Measurements from ENCODE around the gene TP73.

The TP73 gene

DNA sequence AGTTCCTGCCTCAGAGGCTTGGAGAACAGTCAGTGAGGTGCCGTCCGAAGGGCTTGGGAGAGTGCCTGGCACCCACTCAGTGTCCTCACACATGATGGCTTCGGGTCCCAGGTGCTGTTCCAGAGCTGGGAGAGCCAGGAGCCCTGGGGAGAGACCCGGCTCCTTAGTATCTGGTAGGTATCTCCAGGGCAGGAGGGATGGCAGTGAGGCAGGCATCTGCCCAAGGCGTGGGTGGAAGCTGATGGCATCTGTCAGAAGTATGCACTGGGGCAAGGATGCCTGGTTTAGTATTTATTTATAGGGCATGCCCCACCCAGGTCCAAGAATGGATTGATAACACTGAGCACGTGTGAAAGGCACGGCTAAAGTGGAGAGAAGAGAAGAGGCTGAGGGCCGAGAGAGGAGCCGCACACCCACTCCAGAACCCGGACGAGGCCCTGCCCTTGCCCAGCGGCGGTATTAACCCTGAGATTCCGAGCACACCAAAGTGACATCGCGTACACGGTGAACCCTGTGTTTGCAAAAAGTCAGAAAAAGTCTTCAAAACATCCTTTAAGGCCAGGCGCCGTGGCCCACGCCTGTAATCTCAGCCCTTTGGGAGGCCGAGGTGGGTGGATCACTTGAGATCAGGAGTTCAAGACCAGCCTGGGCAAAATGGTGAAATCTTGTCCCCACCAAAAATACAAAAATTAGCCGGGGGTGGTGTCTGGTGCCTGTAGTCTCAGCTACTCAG, 2.4 kb downstream of the TP73 start:
- DNase-seq = no peak

DNA sequence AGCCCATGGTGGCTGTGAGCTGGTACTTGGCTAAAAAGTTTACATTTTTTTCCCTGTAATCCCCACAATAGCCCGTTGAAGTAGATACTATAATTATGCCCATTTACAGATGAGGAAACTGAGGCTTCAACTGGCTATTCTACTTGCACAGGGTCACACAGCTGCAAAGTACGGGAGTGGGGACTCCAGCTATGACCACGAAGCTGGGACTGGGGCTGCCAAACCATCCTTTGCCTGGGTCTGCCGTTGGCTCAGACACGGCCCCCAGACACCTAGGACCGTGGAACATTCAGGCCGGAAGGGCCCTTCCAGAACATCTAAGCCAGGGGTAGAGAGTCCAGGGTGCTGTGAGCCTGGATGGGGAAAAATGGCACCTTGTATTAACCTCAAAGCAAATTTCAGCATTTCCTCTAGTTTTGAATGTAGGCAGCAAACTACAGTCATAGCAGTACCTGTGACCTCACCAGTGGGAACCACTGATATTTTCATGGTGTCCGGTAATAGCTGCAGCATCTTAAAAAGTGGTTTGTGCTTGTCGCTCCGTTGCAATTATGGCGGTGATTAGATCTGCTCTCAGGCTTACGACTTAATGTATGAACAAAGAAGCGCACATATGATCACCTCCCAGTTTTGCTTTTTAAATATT, 4.3 kb downstream of the TP73 start:
- no peak for DNase-seq

DNA sequence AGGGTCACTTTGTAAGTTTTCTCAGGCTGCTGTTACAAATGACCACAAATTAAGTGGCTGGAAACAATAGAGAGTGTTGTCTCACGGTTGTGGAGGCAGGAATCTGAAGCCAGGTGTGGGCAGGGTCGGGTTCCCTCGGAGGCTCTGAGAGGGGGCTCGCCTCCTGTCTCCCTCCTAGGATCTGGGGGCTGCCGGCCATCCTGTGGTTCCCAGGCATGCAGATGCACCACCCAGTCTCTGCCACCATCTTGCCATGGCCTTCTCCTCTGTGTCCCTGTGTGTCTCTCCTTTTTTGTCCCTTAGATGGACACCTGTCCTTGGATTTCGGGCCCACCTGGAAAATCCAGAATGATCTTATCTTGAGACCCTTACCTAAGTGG, 4.8 kb downstream of the TP73 start:
- no peak for DNase-seq

DNA sequence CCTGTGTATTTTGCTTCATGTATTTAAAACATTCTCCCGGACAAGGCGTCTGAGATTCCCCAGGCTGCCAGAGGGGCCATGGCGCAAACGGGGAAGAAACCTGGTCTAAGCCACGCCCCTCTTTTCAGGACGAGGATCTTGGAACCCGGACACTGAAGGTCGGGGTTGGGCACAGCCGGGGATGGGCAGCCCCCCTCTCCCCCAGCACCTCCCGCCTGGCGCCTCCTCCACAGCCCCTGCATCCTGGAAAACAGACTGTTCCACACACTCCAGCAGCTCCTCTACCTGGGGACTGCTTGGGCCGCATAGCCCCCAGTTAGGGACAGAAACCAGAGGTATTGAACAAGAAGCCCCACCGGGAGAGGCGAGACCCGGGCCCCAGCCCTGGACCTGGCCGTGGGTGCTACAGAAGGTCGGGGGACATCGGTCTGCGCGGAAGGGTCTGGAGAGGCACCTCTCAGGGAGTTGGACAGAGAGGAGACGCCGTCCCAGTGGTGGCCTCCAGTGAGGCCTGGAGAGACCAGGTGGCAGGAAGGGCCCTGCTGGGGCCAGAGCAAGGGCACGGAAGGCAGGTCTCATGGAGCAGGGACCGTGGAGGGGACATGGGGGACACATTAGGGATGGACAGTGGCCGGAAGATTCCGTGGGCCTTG, 5.4 kb downstream of the TP73 start:
- no peak for DNase-seq

DNA sequence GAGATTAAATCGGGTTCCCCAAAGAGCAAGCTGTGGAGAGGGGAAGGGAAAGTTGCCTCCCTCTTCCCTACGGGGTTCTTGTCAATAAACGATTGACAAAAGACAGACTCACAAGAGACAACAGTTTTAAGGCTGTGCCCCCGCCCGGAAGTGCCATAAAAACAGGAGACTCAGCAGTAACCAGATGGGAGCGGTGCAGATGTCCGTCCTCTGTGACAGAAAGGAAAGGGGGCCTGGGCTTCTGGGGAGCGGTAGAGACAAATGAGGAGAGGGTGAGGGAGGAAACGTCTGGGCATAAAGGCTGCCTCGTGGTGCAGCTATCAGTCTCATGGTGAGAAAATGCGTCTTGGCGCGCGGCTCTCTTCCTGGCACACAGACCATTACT, 5.9 kb downstream of the TP73 start:
- no peak for DNase-seq

DNA sequence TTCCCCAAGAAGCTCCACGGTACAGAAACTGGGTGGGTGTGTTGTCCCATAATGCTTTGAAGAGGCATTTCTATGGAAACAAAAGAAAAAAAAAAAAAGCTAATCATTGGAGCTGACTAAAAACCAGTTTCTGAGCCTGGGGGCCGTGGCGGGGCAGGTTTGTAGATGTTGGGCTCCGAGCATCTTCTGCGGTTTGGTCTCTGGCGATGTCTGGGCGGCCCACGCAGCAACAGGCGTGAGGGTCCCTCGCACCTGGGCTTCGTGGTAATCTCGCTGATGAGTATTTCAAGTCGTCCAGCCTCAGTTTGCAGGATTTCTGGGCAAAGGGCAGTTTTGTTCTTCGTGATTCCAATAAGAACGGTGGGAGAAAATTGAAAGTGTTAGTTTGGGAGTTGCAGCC, 6.8 kb downstream of the TP73 start:
- DNase-seq = no peak

DNA sequence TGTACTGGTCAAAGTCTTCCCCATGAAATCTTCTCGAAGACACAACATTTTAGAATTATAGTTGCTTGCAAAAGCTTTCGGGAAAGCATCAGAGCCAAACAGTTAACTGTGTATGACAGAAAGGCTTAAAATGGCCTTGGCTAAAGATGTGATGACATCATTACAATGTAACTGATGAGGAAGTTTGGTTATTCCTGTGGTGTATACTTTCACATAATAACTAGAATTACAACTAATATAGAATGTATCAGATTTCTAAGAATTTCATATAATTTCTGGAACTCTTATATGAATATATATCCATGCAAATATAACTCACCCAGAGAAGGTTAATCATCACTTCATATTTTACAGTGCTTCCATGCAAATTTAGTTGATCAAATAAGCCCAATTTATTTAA, 8.4 kb downstream of the TP73 start:
- DNase-seq = no peak

DNA sequence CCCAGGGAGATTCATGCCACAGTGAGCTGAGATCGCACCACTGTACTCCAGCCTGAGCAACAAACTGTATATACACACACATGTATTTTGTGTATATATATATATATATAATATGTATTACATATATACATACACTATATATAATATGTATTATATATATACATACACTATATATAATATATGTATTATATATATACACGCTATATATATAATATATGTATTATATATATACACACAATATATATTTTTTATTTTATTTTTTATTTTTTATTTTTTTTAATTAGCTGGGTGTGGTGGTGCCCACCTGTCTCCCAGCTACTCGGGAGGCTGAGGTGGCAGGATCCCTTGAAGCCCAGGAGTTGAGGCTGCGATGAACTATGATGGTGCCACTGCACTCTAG, 9.3 kb downstream of the TP73 start:
- no peak for DNase-seq

DNA sequence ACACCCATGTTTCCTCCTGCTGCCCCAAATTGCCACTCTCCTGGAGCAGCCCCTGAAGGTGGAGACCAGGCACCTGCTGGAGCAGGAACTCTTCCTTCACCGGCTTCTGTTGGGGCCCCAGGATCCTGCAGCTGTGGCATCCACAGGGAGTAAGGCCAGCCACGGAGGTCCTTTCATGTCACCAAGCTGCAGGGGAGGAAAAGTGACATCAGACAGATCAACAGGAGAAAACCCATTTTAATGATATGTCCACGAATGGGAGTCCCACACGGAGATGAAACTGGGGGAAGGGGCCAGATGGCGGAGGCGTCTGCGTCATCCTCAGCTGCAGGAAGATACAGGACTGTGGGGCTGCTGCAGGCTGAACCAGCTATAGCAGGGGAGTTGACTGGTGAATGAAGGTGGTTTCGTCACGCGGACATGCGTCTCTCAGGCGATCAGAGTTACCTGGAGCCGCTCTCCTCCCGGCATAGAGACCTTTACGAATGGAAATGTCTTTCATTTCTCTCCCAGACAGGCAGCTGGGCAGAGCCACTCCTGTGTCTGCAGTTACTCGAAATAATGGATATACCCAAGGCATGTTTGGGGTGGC, 9.9 kb downstream of the TP73 start:
- no peak for DNase-seq

DNA sequence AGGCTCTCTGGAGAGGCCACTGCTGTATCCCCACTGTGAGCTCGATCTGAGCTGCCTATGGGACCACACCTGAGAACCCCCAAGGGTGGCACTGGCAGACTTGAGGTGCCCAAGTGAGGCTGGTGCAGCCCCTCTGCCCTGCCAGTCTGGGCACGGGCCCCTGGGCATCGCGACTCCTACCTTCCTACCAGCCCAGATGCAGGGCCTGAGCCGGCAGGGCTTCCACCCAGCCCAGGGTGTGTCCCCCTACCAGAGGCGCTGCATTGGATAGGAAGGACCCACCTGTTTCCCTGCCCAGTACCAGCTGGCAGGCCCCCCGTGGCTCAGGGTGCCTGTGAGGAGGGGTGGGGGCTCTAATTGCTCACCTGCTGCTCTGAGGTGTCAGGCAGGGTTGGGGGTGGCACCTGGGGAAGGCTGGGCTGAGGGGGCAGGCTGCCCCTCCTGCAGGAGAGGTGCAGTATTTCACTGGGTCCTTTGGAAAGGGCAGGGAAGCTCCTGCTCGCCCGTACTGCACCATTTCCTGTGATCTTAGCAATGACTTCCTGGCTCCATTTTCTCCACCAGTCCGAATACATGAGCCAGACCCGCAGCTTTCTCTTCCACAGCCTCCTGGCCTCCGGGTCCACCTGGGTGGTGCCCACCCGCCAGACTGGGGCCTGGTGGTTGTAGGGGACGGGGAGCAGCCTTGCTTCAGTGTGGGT, 11.8 kb downstream of the TP73 start:
- no peak for DNase-seq

DNA sequence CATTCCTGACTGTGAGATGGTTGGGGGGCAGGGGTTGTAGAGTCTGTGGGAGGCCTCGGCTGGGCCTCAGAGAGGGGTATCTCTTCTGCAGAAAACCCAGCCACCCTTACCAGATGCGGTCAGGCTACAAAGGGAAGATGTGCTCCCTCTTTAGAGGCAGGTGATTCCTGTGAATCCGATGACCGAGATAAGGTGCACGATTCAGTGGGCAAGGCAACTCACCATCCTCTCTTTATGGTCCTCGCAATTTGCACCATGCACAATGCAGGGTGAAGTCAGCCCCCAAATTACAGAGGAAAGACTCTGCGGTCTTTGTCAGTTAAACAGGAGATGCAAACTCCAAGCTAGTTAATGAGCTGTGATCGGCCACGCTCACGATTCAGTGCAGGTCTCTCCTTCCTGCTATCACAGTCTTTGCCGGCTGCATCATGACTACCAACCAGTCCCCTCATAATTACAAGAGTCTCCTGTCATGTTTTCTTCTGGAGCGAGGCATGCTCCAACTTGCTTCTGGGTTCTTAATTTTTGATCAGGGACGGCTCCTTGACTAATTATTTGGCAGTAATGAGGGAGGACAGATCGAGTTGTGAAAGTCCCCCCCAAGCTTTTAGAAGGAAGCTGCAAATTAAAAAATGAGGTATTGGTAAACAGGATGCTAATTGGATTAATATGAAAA, 12.5 kb downstream of the TP73 start:
- DNase-seq = no peak

DNA sequence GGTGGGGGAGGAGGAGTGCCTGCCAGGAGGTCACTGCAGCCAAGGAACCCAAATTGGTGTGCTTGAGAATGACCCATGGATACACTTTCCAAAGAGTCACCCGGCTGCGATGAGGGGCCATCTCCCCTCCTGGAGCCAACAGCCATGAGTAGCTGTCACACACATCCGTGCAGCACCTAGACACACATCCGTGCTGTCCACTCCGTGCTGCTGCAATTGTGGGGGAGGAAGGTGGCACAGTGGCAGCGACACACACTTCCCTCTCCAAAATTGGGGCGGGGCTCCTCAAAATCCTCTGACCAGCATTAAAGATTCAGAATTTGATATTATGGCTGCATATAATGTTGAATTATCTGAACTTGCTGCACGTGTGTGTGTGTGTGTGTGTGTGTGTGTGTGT, 15.8 kb downstream of the TP73 start:
- no peak for DNase-seq

DNA sequence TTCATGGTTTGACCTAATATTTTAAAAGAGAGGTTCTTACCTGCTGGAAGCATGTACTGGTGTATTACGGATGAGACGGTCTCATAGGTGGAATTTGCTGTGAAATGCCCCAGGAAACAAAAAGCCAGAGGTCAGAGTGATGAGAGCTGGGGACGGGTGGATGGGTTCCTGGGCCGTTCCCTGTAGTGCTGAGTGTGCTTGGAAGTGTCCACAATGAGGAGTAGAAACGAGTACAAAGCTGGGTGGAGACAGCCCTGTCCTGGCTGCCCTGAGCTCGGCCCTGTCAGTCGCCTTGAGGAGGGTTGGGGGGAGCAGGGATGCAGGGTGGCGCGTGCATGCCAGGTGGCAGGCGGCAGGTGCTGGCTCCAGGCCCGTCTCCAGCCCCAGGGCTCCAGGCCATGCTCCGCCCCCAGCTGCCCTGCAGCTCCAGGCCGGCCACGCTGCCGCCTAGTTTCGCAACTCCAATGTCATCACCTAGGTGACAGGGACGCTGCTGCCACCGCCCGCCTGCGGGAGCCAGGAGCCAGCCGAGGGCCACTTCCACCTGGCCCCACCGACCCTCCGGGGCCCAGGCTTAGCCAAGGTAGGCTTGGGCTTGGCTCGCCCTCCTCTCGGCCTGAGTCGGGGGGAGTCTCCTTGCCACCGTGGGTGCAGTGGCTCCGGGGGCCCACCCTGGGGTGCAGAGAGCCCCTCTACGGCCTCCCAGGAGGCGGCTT, 16.4 kb downstream of the TP73 start:
- no peak for DNase-seq

DNA sequence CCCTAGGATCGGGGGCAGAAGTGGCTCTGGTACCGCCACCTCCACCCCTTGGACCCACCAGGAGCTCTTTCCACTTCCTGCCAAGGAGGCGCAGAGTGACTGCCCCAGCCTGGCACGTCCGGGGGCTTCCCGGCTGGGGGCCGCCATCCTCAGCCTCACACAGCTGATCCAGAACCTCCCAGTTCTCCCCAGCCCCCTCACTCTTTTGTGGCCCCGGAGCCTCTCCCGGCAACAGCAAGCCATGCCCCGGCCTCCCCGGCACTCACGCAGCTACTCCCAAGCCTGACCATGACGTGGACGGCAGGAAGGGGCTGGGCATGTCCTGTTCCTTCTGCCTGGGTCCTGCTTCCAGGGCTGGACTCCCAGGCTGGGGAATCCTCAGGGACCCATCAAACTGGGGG, 17.1 kb downstream of the TP73 start:
- DNase-seq = no peak

DNA sequence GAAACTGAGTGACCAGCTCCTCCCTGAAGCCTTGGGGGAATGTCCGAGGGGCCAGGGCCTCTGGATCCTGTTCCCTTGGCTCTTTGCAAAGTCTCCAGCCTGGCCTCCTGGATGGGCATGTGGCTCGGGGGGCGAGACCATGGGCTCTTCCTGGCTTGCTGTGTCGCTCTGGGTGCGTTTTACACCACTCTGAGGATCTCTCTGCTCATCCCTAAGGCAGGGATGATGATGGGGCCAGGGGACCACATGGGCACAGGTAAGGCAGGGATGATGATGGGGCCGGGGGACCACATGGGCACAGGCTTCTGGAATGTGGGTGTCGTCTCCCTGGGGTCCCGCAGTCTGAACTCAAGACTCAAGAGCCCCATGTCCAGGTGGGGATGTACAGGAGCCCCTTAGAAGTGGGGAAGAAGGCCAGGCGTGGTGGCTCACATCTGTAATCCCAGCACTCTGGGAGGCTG, 17.7 kb downstream of the TP73 start:
- no peak for DNase-seq

DNA sequence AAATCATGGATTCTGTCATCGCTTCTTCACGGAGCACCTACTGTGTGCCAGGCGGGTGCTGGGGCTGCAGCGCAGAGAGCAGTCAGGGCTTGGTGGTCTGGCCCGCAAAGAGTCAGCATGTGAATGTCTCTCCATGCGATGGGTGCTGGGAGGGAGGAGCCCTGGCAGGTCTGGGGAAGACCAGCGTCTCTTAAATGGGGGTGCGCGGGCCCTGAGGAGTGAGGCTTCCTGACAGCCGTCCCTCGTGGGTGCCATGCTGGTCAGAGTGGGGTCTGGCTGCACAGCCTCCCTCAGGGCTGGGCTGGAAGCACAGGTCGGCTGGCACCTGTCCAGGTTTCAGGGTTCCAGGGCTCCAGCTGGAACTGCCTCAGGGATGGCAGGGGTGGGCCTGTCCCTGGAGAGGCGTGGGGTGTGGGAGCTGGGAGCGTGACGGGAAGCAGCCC, 18.5 kb downstream of the TP73 start:
- DNase-seq = no peak

DNA sequence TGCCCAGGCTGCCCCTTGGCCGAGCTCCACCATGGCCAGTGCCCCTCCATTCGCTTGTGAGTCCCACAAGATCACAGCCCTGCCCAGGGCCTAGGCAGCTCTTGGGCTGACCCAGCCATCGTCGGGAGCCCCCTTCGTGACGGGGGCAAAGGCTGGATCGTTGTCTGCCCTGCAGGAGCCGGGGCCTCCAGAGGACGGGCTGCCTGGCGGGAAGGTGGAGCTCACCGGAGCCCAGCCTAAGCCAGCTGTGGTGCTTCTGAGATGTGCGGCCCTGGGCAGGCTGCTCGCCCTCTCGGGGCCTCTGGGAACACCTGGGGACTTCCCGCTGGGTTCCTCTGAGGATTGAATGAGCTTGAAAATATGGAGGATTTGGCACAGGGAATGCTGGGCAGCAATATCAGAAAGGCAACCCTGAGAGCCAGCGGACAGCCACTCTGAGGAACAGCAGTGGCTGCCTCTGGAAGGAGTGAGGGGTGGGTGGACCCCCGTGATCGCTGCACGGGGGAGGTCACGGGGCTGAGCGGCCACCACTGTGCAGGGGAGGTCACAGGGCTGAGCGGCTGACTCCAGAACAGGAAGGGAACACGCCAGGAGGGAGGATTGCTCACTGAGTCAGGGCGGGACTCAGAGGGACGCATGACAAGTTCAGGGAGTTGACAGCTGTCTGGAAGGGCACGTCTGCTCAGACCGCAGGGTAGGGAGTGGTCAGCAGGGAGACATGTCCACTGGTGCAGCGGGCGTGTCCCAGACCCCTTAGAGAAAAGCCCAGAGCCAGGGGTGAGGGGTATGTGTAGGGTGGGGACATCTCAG, 19.3 kb downstream of the TP73 start:
- no peak for DNase-seq

DNA sequence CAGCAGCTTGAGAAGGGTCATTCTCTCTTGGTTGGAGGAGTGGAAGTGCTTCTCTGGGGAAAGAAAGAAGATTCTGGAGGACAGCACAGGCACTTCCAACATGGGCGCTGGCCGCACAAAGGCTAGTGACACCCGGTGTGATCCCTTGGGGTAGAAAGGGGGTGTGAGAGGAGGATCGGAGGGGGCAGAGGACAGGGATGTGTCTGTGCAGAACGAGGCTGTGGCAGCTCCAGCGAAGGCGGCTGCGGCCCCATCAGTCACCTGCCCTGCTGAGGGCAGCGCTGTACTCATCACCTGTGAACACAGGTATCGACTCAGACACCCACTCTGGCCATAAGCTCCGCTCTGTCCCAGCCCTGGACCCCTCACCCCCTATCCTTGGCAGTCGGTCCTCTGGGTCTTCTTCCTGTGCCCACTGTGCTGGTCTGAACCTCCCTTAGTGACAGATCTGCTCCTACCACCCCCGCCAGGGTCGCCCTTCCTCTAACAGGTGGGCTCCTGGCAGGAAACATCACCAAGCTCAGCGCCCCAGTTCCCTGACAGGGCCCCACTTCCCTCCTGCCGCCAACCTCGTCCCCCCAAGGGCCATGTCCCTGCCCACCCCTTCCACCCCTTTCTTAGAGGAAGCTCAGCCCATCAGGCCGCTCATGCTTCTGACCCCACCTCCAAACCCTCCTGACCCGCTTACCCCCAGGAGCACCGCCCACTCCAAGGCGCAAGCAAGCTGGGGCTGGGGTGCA, 20.1 kb downstream of the TP73 start:
- no peak for DNase-seq

DNA sequence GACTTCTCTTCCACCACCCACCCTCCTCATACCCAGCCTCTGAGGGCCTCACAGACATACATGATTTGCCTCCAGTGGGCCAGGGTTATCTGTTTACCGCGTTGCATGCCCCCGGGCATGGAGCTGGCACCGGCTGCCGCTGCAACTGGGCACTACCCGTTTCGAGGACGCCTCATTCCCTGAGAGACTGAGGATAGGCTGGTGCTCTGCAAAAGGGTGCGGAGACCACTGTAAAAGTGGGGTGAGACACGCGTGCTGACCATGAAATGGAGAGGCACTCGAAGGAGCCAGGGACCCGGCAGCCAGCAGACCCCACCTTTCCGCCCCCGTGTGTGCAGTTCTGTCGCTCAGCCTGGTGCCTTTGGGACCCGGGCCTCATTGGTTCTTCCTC, 20.6 kb downstream of the TP73 start:
- peak; percentile 7 for DNase-seq

DNA sequence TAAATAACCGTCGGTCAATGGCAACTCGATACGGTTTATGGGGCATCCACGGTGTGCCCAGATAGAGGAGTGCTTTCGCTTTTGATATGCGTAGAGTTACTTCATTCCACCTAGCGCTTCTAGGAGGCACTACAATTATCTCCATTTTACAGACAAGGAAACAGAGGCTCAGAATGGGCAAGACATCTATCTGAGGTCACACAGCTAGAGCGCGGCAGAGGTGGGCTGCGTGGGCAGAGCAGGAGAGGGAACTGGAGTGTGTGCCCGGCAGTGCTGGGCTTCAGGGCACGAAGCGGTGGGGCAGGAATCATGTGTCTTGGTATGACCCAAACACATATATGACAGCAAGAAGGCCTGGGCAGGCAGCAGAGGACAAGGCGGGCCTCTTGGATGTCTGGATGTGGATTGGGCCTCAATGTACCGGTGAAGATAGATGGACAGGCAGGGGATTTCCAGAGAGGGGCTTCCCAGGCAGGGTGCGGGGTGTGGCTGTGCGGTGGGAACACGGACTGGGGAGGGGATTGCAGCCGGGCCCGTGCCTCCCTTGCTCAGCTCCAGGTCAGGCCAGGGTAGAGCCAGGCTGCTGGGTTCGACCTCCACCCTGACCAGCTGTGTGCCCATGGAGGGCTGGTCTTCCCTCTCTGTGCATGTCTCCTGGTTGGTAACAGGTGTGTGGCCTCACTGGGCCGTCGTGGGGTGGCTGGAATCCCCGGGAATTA, 21.2 kb downstream of the TP73 start:
- DNase-seq = peak; percentile 20

All from left hindlimb (tissue), 1 donor.